ENCODE data around the gene PPP4C. TPM values are rescaled to one million over a fixed set of nuclear protein-coding genes. Genes with fewer than 3 reads are reported as not detected.
A peak's percentile ranks its signal among the peaks of the same experiment; 100 is the strongest.

PPP4C gene
- total and polyA plus RNA-seq, 4 donors, result 50.2 to 70.3 (median 54.5) TPM

- peaks cover 0 to 6% of the 10 kb centered on the region in 2 donors for H3K36me3 ChIP-seq (ENCODE audit: control insufficient read depth in 1 of 2, insufficient read depth in 2 of 2, low read length in 1 of 2)
- no peaks in the 10 kb centered on the region for H3K9me3 ChIP-seq (ENCODE audit: control insufficient read depth, low read length)
- no peak overlapping the region for H3K27ac ChIP-seq (ENCODE audit: low read depth in 1 of 2, low read length in 2 of 2)
- DNase-seq, result no peak
- no peaks in the 10 kb centered on the region for H3K27me3 ChIP-seq (ENCODE audit: control insufficient read depth in 1 of 2, insufficient read depth in 2 of 2, low read length in 1 of 2)
- 75 to 76% methylated on average over 22 of the region's 22 CpGs for WGBS, 2 donors
- no peaks in the 10 kb centered on the region for H3K4me1 ChIP-seq (ENCODE audit: control insufficient read depth in 1 of 2, insufficient read depth in 2 of 2, low read length in 2 of 2)
- no peak for ATAC-seq (ENCODE audit: low FRiP score)
- no peak overlapping the region for H3K4me3 ChIP-seq (ENCODE audit: low read length in 2 of 2)
- intact Hi-C loops (cut with DNase I), result no loop called here
These were observed 13.2 kb downstream of the PPP4C start for GRCh38 chr16:30088832-30089624.

- no peak for DNase-seq
- peaks cover 0 to 2% of the 10 kb centered on the region in 2 donors for H3K36me3 ChIP-seq (ENCODE audit: control insufficient read depth in 1 of 2, insufficient read depth in 2 of 2, low read length in 1 of 2)
- H3K27ac ChIP-seq (ENCODE audit: low read depth in 1 of 2, low read length in 2 of 2), result no peak overlapping the region
- no peak overlapping the region for H3K4me3 ChIP-seq (ENCODE audit: low read length in 2 of 2)
- H3K9me3 ChIP-seq (ENCODE audit: control insufficient read depth, low read length), result no peaks in the 10 kb centered on the region
- H3K27me3 ChIP-seq (ENCODE audit: control insufficient read depth in 1 of 2, insufficient read depth in 2 of 2, low read length in 1 of 2), result no peaks in the 10 kb centered on the region
- ATAC-seq (ENCODE audit: low FRiP score), result no peak
- H3K4me1 ChIP-seq (ENCODE audit: control insufficient read depth in 1 of 2, insufficient read depth in 2 of 2, low read length in 2 of 2), result no peaks in the 10 kb centered on the region
- 66 to 67% methylated on average over 26 of the region's 26 CpGs for WGBS, 2 donors
- intact Hi-C loops (cut with DNase I), result loop anchor here in 1 of 2 donors (10.0 kb wide), 1 partner anchor 314 kb away; the partner anchor contains the start of gene ZNF771
These were observed 15.0 kb downstream of the PPP4C start for GRCh38 chr16:30090610-30091331.

GRCh38 chr16:30091474-30092372, 15.9 kb downstream of the PPP4C start, which contains the start of gene TBX6:
Gene TBX6 (minus strand): TSS chr16:30091924. CDS start chr16:30091193, 731 bp downstream.
- peak; percentile 95 for ATAC-seq (ENCODE audit: low FRiP score)
- intact Hi-C loops (cut with DNase I), result loop anchor here in 1 of 2 donors (10.0 kb wide), 1 partner anchor 313 kb away; the partner anchor contains the start of gene ZNF771
- Histone ChIP-seq H3K4me1 (ENCODE audit: control insufficient read depth in 1 of 2, insufficient read depth in 2 of 2, low read length in 2 of 2) (no peaks in the 10 kb centered on the region), H3K4me3 (ENCODE audit: low read length in 2 of 2) (peak within 1 kb of the TSS; percentile 0 to 15), H3K27me3 (ENCODE audit: control insufficient read depth in 1 of 2, insufficient read depth in 2 of 2, low read length in 1 of 2) (no peaks in the 10 kb centered on the region), H3K27ac (ENCODE audit: low read depth in 1 of 2, low read length in 2 of 2) (peak within 1 kb of the TSS in 1 of 2 donors; percentile 29), H3K9me3 (ENCODE audit: control insufficient read depth, low read length) (no peaks in the 10 kb centered on the region), H3K36me3 (ENCODE audit: control insufficient read depth in 1 of 2, insufficient read depth in 2 of 2, low read length in 1 of 2) (peaks cover 0 to 2% of the 10 kb centered on the region in 2 donors)
- 1 to 2% methylated on average over 72 to 76 of the region's 76 CpGs for WGBS, 2 donors
- peak; percentile 96 to 98 for DNase-seq

GRCh38 chr16:30092373-30093010, 16.7 kb downstream of the PPP4C start:
- peaks cover 0 to 2% of the 10 kb centered on the region in 2 donors for H3K36me3 ChIP-seq (ENCODE audit: control insufficient read depth in 1 of 2, insufficient read depth in 2 of 2, low read length in 1 of 2)

GRCh38 chr16:30094541-30095165, 18.9 kb downstream of the PPP4C start:
- WGBS, 2 donors, result 73 to 81% methylated on average over 11 of the region's 11 CpGs
- H3K4me1 ChIP-seq (ENCODE audit: control insufficient read depth in 1 of 2, insufficient read depth in 2 of 2, low read length in 2 of 2), result no peaks in the 10 kb centered on the region
- no peak for ATAC-seq (ENCODE audit: low FRiP score)
- H3K9me3 ChIP-seq (ENCODE audit: control insufficient read depth, low read length), result no peaks in the 10 kb centered on the region
- H3K4me3 ChIP-seq (ENCODE audit: low read length in 2 of 2), result peak overlapping the region in 1 of 2 donors; percentile 79
- intact Hi-C loops (cut with DNase I), result loop anchor here in 1 of 2 donors (10.0 kb wide), 1 partner anchor 310 kb away; the partner anchor contains the start of gene ZNF771
- H3K36me3 ChIP-seq (ENCODE audit: control insufficient read depth in 1 of 2, insufficient read depth in 2 of 2, low read length in 1 of 2), result peaks cover 0 to 2% of the 10 kb centered on the region in 2 donors
- peak overlapping the region in 1 of 2 donors; percentile 66 for H3K27ac ChIP-seq (ENCODE audit: low read depth in 1 of 2, low read length in 2 of 2)
- H3K27me3 ChIP-seq (ENCODE audit: control insufficient read depth in 1 of 2, insufficient read depth in 2 of 2, low read length in 1 of 2), result no peaks in the 10 kb centered on the region
- no peak for DNase-seq

More at GRCh38 chr16:30092373-30093010, 16.7 kb downstream of the PPP4C start:
- Histone ChIP-seq H3K9me3 (ENCODE audit: control insufficient read depth, low read length) (no peaks in the 10 kb centered on the region), H3K4me1 (ENCODE audit: control insufficient read depth in 1 of 2, insufficient read depth in 2 of 2, low read length in 2 of 2) (no peaks in the 10 kb centered on the region), H3K27me3 (ENCODE audit: control insufficient read depth in 1 of 2, insufficient read depth in 2 of 2, low read length in 1 of 2) (no peaks in the 10 kb centered on the region), H3K27ac (ENCODE audit: low read depth in 1 of 2, low read length in 2 of 2) (peak overlapping the region in 1 of 2 donors; percentile 29), H3K4me3 (ENCODE audit: low read length in 2 of 2) (no peak overlapping the region)
- WGBS, 2 donors, result 18 to 23% methylated on average over 22 of the region's 22 CpGs
- peak; percentile 74 for ATAC-seq (ENCODE audit: low FRiP score)
- DNase-seq, result peak; percentile 89 to 92
- intact Hi-C loops (cut with DNase I), result loop anchor here in 1 of 2 donors (10.0 kb wide), 1 partner anchor 312 kb away; the partner anchor contains the start of gene ZNF771

GRCh38 chr16:30095166-30096078, 19.6 kb downstream of the PPP4C start:
- no peak for DNase-seq
- intact Hi-C loops (cut with DNase I), result loop anchor here in 1 of 2 donors (2.0 to 10.0 kb wide), 2 partner anchors 25 to 309 kb away; partner anchors contain the start of gene ZNF771
- Histone ChIP-seq H3K36me3 (ENCODE audit: control insufficient read depth in 1 of 2, insufficient read depth in 2 of 2, low read length in 1 of 2) (peaks cover 0 to 2% of the 10 kb centered on the region in 2 donors), H3K4me1 (ENCODE audit: control insufficient read depth in 1 of 2, insufficient read depth in 2 of 2, low read length in 2 of 2) (no peaks in the 10 kb centered on the region), H3K9me3 (ENCODE audit: control insufficient read depth, low read length) (no peaks in the 10 kb centered on the region), H3K4me3 (ENCODE audit: low read length in 2 of 2) (peak overlapping the region; percentile 79 to 82), H3K27ac (ENCODE audit: low read depth in 1 of 2, low read length in 2 of 2) (peak overlapping the region; percentile 45 to 66), H3K27me3 (ENCODE audit: control insufficient read depth in 1 of 2, insufficient read depth in 2 of 2, low read length in 1 of 2) (no peaks in the 10 kb centered on the region)
- ATAC-seq (ENCODE audit: low FRiP score), result no peak
- WGBS, 2 donors, result 13 to 14% methylated on average over 40 to 47 of the region's 47 CpGs
